Natural killer cell (primary cell): ENCODE results near the gene MYH11. TPM values are rescaled to one million over a fixed set of nuclear protein-coding genes. Genes with fewer than 3 reads are reported as not detected.
A peak's percentile ranks its signal among the peaks of the same experiment; 100 is the strongest.

ENCODE experiments used
- ATAC-seq, 3 donors: fragments of 150-1000 bp in 2 of 3; fragments of 200-7000 bp in 1 of 3; cut with Tn5 transposase; 1 replicate in 1 of 3; 2 replicates in 2 of 3; pipeline ENCODE4 v1.10.0; 2021; ENCODE audit warnings: mild to moderate bottlenecking in 2 of 3, moderate library complexity in 2 of 3
- DNase-seq, 2 donors: peaks; one replicate each; pipeline versions ENCODE4 v3.0.0 to v3.0.0-alpha.2; 2013 to 2021; ENCODE audit warnings: mixed read lengths in 1 of 2
- H3K27ac ChIP-seq: one replicate; pipeline ENCODE4 v1.5.1; 2013; ENCODE audit warnings: mild to moderate bottlenecking, low read length
- H3K27me3 ChIP-seq: one replicate; pipeline ENCODE4 v1.6.1; 2013; ENCODE audit warnings: low read length; ENCODE audit not compliant: control insufficient read depth, insufficient read depth
- H3K36me3 ChIP-seq: one replicate; pipeline ENCODE4 v1.6.1; 2013; ENCODE audit warnings: low read length; ENCODE audit not compliant: control insufficient read depth, insufficient read depth
- H3K4me1 ChIP-seq: one replicate; pipeline ENCODE4 v1.6.1; 2013; ENCODE audit warnings: low read length; ENCODE audit not compliant: control insufficient read depth, insufficient read depth
- H3K4me3 ChIP-seq: one replicate; pipeline ENCODE4 v1.5.1; 2013; ENCODE audit warnings: low read length
- H3K9me3 ChIP-seq: one replicate; pipeline ENCODE4 v1.6.1; 2013; ENCODE audit warnings: low read length; ENCODE audit not compliant: control insufficient read depth, insufficient read depth
- H3K27ac Mint-ChIP-seq, 2 donors: one replicate each; pipeline ENCODE4 v1.8.0; 2022; ENCODE audit warnings: mild to moderate bottlenecking in 2 of 2, mixed read lengths in 2 of 2, moderate library complexity in 1 of 2
- H3K27me3 Mint-ChIP-seq, 2 donors: one replicate each; pipeline ENCODE4 v1.8.0; 2022; ENCODE audit warnings: low read depth in 2 of 2, mixed read lengths in 2 of 2
- H3K36me3 Mint-ChIP-seq: one replicate; pipeline ENCODE4 v1.8.0; 2022; ENCODE audit warnings: mixed read lengths
- H3K4me1 Mint-ChIP-seq, 2 donors: one replicate each; pipeline ENCODE4 v1.8.0; 2022; ENCODE audit warnings: mixed read lengths in 2 of 2
- H3K4me3 Mint-ChIP-seq: one replicate; pipeline ENCODE4 v1.8.0; 2022; ENCODE audit warnings: mild to moderate bottlenecking, moderate library complexity, mixed read lengths
- H3K9me3 Mint-ChIP-seq, 2 donors: one replicate each; pipeline ENCODE4 v1.8.0; 2022; ENCODE audit warnings: mixed read lengths in 2 of 2
- CTCF ChIP-seq: fragments of 200-600 bp; IDR thresholded peaks from one replicate; pipeline ENCODE4 v1.8.0; 2022; ENCODE audit warnings: antibody characterized with exemption
- WGBS: methylation state at CpG from one replicate; pipeline ENCODE4 v1.1.7; 2013; ENCODE audit warnings: missing lambda C conversion rate; ENCODE audit not compliant: insufficient coverage; 5-methylcytosine and 5-hydroxymethylcytosine counted together
- intact Hi-C: fragments of 100-400 bp; cut with micrococcal nuclease; formaldehyde crosslinking; loops from one replicate; pipeline ENCODE4 v1.14.2; 2022
- total RNA-seq, 4 donors: library from RNA; stranded (reverse); fragments of 120-200 nt in 1 of 4; gene quantifications; one replicate each; pipeline versions ENCODE4 v1.2.3 to v1.2.4, GENCODE V29; 2013 to 2022

Gene MYH11
- total RNA-seq, 3 donors from 2014 or later (not counting 1 experiment from before 2014, with no cell fraction given), result 0.30 TPM; not detected in 2

- no peak for TF ChIP-seq CTCF
- ATAC-seq (no peak), DNase-seq (peak in 1 of 2 donors; percentile 47)
- H3K27ac Mint-ChIP-seq, result peak overlapping the region in 1 of 2 donors; percentile 58
- WGBS, result 55% methylated on average over 5 of the region's 7 CpGs
- no peak overlapping the region for H3K4me3 Mint-ChIP-seq
- H3K27ac ChIP-seq, result no peak overlapping the region
- no peaks in the 10 kb centered on the region for H3K4me1 ChIP-seq
- H3K36me3 Mint-ChIP-seq, result peaks cover 6% of the 10 kb centered on the region
- H3K9me3 ChIP-seq, result no peaks in the 10 kb centered on the region
- H3K27me3 Mint-ChIP-seq, result no peaks in the 10 kb centered on the region
- H3K27me3 ChIP-seq, result no peaks in the 10 kb centered on the region
- H3K4me1 Mint-ChIP-seq, result peaks cover 5 to 6% of the 10 kb centered on the region in 2 donors
- no peaks in the 10 kb centered on the region for H3K9me3 Mint-ChIP-seq
- intact Hi-C loops, result no loop called here
- no peak overlapping the region for H3K4me3 ChIP-seq
- H3K36me3 ChIP-seq, result peaks cover 47% of the 10 kb centered on the region
These were observed 18.0 kb upstream of the MYH11 start for GRCh38 chr16:15874745-15875314.

- Histone ChIP-seq H3K9me3 (no peaks in the 10 kb centered on the region), H3K4me1 (no peaks in the 10 kb centered on the region), H3K4me3 (no peak overlapping the region), H3K27me3 (no peaks in the 10 kb centered on the region), H3K27ac (no peak overlapping the region), H3K36me3 (peaks cover 48% of the 10 kb centered on the region)
- WGBS, result 100% methylated on average over 1 of the region's 1 CpG
- Mint-ChIP-seq H3K4me3 (no peak overlapping the region), H3K36me3 (peaks cover 10% of the 10 kb centered on the region), H3K27me3 (no peaks in the 10 kb centered on the region), H3K9me3 (no peaks in the 10 kb centered on the region), H3K27ac (peak overlapping the region in 1 of 2 donors; percentile 58), H3K4me1 (peaks cover 1 to 5% of the 10 kb centered on the region in 2 donors)
- ATAC-seq, result no peak
- no peak for TF ChIP-seq CTCF
- no peak for DNase-seq
- intact Hi-C loops, result no loop called here
These were observed 16.9 kb upstream of the MYH11 start for GRCh38 chr16:15873737-15874136.

GRCh38 chr16:15873301-15873700 is 16.5 kb upstream of the MYH11 start:
- peaks cover 49% of the 10 kb centered on the region for H3K36me3 ChIP-seq
- no peaks in the 10 kb centered on the region for H3K27me3 ChIP-seq
- Mint-ChIP-seq H3K4me3 (no peak overlapping the region), H3K9me3 (no peaks in the 10 kb centered on the region), H3K27me3 (no peaks in the 10 kb centered on the region), H3K36me3 (peaks cover 10% of the 10 kb centered on the region), H3K27ac (no peak overlapping the region), H3K4me1 (peaks cover 0 to 5% of the 10 kb centered on the region in 2 donors)
- ATAC-seq, result no peak
- H3K27ac ChIP-seq, result no peak overlapping the region
- WGBS, result 94% methylated on average over 2 of the region's 2 CpGs
- TF ChIP-seq CTCF, result no peak
- no peak overlapping the region for H3K4me3 ChIP-seq
- H3K4me1 ChIP-seq, result no peaks in the 10 kb centered on the region
- intact Hi-C loops, result no loop called here
- no peak for DNase-seq
- no peaks in the 10 kb centered on the region for H3K9me3 ChIP-seq

GRCh38 chr16:15870011-15870410 is 13.2 kb upstream of the MYH11 start:
- 100% methylated on average over 1 of the region's 5 CpGs for WGBS
- H3K36me3 ChIP-seq, result peaks cover 49% of the 10 kb centered on the region
- Mint-ChIP-seq H3K9me3 (no peaks in the 10 kb centered on the region), H3K36me3 (peaks cover 20% of the 10 kb centered on the region), H3K4me3 (no peak overlapping the region), H3K27me3 (no peaks in the 10 kb centered on the region), H3K4me1 (peaks cover 0 to 5% of the 10 kb centered on the region in 2 donors), H3K27ac (no peak overlapping the region)
- no peak for ATAC-seq
- no peaks in the 10 kb centered on the region for H3K4me1 ChIP-seq
- H3K27ac ChIP-seq, result no peak overlapping the region
- no peaks in the 10 kb centered on the region for H3K9me3 ChIP-seq
- no peak for TF ChIP-seq CTCF
- H3K27me3 ChIP-seq, result no peaks in the 10 kb centered on the region
- no peak for DNase-seq
- intact Hi-C loops, result no loop called here
- no peak overlapping the region for H3K4me3 ChIP-seq
